ENCODE results near the gene BSCL2.

- TF ChIP-seq CTCF (IDR thresholded peaks at IDR 0.05) (no peak), POLR2A (IDR thresholded peaks at IDR 0.05) (no peak)
These were observed 36.0 kb downstream of the BSCL2 start for GRCh38 chr11:62671236-62671607.
